A204.1 (cell line): ENCODE measurements around the gene RXYLT1.
"Not testable (repeated sequence)": the region's sequence is repeated elsewhere in the genome, so short reads cannot be mapped to it uniquely, and the experiment has no call there.

ENCODE experiments used
- FAIRE-seq: peaks from 2 replicates; lab custom pipeline; 2012; peaks lifted over from hg19 to GRCh38; lab: Jason Lieb, UNC

The RXYLT1 gene

DNA sequence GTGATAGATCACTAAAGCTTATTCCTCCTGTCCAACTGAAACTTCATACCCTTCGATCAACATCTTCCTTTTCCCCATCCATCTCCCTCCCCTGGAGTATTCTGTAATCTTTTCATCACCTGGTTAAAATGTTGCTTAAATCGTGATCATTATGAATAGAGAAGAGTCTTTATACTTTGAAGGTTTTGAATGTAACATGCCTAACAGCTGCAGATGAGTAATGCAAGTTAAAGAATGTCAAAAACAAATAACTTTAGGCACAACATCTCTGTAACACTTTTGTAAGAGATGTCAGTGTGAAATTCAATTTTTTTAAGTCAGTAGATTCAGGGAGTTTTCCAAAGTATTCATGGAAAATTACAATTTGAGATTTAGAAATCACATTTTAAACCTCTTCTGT lies 25.0 kb downstream of the RXYLT1 start:
- no peak for FAIRE-seq

DNA sequence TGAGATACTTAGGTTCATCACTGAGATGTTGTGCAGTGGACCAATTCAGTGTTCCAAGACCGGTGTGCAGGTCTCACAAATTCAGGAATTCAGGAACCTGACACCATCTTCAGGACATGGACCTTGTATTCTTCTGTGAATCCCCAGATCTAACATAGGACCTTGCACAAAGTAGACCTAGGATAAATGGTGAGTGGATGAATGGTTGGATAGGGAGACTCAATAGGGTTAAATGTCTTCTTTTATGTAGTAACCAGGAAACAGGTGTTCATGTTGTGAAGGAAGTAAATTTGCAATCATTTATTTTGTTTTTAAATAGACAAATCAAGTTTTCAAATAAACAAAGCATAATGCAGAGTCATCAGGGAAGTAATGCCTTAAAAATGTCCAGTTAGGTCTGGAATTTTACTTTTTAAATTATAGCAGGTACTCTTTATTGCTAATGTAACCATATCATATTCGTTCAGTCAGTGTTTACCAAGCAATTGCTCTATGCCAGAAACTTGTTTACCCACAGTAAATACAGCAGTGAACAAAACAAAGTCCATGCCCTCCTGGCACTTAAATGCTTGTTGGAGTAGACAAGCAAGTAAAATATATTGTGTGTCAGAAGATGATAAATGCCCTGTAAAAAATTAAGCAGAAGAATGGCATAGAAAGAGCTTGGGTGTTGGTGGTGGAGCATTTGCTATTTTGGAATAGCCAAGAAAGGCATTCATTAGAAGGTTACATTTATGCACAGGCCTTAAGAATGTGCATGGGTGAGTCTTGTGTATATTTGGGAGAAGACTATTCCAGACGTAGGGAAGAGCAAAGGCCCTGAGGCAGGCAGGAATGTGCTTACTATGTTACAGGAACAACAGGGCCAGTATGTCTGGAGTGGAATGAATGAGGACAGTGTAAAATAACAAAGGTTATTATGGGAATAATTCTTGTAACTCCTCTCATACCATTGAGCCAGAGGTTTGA lies 26.3 kb downstream of the RXYLT1 start:
- FAIRE-seq, result no peak

DNA sequence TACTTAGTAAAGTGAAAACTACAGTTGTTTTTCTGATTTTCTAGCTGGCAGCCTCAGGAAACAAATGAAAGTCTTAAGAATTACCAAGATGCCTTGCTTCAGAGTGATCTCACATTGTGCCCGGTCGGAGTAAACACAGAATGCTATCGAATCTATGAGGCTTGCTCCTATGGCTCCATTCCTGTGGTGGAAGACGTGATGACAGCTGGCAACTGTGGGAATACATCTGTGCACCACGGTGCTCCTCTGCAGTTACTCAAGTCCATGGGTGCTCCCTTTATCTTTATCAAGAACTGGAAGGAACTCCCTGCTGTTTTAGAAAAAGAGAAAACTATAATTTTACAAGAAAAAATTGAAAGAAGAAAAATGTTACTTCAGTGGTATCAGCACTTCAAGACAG lies 28.9 kb downstream of the RXYLT1 start:
- no peak for FAIRE-seq

DNA sequence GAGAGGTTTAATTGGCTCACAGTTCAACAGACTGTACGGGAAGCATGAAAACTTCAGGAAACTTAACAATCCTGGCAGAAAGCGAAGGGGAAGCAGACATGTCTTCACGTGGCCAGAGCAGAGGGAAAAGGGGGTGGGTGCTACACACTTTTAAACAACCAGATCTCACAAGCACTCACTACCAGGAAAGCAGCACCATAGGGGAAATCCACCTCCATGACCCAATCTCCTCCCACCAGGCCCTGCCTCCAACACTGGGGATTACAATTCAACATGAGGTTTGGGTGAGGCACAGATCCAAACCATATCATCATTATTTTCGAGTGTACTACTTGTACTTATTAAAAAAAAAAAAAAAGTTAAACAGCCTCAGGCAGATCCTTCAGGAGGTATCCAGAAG lies 29.9 kb downstream of the RXYLT1 start:
- no peak for FAIRE-seq

DNA sequence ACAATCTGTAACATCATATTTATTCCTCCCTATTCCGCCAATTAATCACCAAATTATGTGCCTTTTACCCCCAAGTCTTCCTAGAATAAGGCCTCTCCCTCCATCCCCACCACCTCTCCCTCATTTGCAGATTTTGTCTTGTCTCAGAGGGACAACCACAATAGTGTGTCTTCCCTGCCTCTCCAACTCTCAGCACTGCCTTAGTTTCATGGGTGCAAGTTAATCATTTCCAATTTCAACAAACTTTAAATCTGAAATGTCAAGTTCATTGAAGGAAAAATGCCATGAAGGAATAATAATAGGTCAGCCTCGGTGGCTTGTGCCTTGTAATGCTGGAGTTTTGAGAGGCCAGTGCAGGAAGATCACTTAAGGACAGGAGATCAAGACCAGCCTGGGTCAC lies 31.6 kb downstream of the RXYLT1 start:
- FAIRE-seq, result no peak

DNA sequence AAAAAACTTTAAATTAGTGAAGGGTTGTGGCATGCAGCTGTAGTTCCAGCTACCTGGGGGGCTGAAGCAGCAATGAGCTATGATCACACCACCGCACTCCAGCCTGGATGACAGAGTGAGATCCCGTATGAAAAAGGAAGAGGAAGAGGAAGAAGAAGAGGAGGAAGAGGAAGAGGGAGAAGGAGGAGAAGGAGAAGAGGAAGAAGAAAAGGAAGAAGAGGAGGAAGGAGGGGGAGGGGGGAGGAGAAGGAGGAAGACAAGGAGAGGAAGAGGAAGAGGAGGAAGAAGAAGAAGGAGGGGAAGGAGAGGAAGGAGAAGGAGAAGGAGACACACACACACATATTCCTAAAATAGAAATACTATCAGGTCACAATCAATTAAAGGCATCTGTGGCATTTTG lies 32.0 kb downstream of the RXYLT1 start:
- FAIRE-seq, result no peak

DNA sequence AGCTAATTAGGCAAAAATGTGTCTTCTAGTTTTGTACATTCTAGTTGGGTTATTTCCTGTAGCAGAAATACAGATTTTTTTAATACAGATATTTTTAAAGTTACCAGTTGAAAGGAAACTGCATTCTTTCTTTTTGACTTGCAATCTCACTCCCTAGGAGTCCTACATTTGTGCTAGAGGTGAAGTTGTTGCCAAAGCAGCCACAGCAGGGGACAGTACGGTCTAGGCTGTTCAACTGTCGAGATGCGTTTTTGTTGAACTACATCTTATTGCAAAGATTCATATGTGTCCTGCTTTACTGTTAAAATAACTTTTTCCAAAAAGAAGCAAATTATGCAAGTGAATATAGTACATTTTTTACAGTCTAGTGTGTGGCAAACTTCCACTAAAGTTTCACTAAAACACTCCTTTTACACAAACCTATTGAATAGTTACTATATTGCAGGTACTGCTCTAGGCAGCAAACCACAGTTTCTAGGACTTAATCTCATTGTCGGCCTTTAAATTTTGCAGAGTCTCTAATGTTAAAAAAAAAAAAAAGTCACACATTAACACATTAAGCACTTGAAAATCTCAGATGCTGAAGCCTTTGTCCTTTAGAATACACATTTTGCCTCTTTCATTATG lies 34.5 kb downstream of the RXYLT1 start:
- no peak for FAIRE-seq

DNA sequence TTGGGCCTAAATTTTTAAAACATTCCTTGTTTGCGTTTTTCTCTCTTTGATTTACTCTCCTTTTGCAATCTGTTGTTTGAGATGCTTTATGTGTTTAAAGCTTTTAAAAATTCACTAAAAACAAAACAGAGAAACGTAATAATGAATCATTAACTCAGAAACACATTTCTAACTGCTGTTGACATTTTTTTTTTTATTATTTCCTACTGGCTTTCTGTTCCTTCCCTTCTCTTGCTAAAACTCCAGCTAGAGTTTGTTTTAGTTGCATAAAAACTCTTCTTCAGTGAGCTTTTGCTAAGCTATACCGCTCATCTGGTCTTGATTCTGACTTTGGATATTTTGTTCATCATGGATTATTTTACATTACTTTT lies 35.8 kb downstream of the RXYLT1 start:
- FAIRE-seq, result no peak

DNA sequence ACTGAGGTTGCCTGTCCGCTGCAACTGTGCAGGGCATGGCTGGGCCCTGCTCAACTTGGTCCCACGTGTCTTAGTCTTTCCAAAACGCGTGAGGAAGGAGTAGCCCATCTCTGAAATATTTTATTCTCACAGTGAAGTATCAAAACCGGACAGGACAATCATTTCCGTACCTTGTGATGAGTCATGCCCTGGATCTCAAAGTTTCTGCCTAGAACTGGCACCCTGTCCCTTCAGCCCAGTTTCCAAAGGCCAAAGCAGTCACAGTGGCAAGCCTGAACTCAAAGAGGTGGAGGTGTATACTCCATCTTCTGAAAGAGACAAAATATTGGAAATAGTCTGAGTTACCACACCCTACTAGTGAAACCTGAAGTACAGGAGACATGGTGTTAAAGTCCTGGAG lies 36.3 kb downstream of the RXYLT1 start:
- no peak for FAIRE-seq

DNA sequence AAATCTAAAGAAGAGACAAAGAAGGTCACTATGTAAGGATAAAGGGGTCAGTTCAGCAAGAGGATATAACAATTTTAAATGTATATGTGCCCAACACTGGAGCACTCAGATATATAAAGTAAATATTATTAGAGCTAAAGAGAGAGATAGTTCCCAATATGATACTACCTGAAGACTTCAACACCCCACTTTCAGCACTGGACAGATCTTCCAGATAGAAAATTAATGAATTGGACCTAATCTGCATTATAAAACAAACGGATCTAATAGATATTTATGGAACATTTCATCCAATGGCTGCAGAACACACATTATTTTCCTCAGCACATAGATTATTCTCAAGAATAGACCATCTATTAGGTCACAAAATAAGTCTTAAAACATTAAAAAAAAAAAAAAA lies 40.7 kb downstream of the RXYLT1 start:
- no peak for FAIRE-seq

DNA sequence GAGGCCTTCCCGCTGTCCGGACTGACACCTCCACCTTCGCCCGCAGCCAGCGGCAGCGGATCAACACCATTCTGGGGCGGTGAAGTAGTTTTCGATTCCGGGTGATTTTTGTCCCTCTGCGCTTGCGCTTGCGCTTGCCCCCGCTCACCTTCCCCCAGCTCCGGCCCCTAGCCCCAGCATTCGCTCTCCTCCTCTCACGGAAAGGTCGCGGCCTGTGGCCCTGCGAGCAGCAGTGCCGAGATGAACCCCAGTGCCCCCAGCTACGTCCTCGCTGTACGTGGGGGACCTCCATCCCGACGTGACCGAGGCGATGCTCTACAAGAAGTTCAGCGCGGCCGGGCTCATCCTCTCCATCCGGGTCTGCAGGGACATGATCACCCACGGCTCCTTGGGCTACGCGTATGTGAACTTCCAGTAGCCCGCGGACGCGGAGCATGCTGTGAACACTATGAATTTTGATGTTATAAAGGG lies 42.1 kb downstream of the RXYLT1 start:
- FAIRE-seq, result no peak

DNA sequence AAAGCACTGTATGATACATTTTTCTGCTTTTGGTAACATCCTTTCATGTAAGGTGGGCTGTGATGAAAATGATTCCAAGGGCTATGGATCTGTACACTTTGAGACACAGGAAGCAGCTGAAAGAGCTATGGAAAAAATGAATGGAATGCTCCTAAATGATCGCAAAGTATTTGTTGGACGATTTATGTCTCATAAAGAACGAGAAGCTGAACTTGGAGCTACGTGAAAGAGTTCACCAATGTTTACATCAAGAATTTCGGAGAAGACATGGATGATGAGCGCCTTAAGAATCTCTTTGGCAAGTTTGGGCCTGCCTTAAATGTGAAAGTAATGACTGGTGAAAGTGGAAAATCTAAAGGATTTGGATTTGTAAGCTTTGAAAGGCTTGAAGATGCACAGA lies 42.6 kb downstream of the RXYLT1 start:
- FAIRE-seq, result no peak

DNA sequence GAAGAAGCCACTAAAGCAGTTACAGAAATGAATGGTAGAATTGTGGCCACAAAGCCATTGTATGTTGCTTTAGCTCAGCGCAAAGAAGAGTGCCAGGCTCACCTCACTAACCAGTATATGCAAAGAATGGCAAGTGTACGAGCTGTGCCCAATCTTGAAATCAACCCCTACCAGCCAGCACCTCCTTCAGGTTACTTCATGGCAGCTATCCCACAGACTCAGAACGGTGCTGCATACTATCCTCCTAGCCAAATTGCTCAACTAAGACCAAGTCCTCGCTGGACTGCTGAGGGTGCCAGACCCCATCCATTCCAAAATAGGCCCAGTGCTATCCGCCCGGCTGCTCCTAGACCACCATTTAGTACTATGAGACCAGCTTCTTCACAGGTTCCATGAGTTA lies 43.3 kb downstream of the RXYLT1 start:
- FAIRE-seq, result no peak

DNA sequence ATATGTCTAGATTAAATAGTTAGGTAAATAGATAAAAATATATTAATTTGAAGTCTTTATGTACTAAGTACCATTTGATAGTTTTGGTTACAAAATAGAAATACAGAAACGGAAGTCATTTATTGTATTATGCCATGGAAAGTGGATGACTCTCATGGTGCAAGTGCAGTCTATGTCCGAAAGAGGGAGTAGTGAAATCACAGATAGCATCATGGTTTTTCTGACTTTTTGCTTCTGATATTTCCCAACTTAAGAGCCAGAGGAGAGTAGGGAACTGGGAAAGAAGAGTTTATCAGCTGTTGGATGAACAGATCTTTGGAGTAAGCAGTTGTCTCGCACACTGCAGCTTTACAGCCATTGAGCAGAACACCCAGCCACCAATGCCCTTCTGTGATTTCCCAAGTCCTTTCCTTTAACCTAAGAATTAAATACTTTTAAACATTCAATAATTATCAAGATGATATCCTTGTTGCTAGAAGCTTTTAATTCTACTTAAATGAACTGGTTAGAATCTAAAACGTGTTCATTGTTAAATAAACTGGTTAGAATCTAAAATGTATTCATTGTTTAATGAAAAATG lies 46.4 kb downstream of the RXYLT1 start:
- FAIRE-seq, result peak; percentile 97

DNA sequence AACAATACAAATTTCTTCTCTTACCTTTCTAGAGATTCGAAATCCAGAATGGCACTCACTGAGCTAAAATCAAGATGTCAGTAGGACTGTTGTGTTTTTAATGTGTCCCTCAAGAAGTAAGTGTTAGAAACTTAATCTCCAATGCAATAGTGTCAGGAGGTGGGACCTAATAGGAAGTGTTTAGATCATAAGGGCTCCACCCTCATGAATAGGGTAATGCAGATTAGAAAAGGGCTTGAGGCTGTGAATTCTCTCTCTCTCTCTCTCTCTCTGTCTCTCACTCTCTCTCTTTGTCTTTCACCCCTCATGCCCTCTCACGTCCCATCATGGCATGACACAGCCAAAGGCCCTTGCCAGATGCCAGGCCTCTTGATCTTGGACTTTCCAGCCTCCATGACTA lies 49.2 kb downstream of the RXYLT1 start:
- FAIRE-seq, result no peak

DNA sequence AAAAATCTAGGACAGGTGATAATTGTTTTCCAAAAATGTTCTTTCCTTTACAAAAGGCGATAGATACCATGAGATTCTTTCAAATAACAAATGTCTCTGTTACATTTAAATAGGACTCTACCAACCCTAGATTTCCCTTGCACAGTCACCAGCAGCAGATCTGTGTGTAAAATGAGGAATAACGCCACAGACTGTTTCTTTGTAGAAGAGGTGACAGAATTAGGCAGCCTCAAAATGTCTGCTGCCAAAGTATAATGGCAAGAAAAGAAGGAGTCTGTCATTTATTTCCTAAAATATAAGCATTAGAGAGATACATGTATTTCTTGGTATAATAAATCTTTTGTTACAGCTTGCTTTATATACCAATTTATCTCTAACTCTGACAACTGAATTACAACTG lies 56.3 kb downstream of the RXYLT1 start:
- FAIRE-seq, result no peak

DNA sequence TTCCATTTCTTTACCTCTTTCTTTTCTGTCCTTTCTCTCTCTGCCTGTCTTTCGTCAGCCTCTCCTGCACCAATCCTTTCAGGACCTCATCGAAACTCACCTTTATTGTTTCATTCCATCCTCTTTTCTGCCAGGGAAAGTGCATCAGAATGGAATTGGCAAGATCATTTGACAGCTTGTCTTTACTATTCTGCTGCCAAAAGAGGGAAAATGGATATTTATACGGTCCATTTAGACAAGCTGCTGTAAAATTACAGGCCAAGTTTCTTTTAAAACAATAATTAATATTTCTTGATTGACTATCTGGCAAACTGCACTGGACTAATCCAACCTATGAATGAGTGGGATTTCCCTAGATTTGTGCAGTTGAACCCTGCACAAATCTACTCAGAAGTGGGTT lies 57.2 kb downstream of the RXYLT1 start:
- no peak for FAIRE-seq

DNA sequence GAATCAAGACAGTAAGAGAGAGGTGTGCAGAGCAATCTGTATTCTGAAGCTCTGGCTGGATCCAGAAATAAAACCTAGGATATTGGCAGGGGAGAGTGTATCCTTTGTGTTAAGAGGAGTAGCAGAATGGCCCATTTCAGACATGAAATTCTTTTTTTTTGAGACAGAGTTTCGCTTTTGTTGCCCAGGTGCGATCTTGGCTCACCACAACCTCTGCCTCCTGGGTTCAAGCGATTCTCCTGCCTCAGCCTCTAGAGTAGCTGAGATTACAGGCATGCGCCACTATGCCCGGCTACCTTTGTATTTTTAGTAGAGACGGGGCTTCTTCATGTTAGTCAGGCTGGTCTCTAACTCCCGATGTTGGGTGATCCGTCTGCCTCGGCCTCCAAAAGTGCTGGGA lies 58.7 kb downstream of the RXYLT1 start:
- FAIRE-seq, result no peak

DNA sequence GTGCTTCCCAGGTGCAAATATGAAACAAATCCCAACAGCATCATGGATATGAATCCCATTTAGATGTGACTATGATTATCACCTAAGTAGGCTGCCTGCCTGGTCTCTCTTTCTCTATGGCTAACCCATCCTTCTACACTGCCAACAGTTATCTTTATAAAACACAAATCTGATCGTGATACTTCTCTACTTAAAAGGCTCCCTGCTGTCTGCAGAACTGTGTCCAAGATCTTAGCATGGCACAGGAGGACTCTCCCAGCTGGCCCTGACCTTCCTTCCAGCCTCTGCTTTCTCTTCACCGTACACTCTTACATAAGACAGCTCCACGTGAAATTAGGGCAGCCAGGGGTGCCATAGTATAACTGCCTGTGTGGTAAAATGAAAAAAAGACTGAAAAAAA lies 61.3 kb downstream of the RXYLT1 start:
- FAIRE-seq, result no peak

DNA sequence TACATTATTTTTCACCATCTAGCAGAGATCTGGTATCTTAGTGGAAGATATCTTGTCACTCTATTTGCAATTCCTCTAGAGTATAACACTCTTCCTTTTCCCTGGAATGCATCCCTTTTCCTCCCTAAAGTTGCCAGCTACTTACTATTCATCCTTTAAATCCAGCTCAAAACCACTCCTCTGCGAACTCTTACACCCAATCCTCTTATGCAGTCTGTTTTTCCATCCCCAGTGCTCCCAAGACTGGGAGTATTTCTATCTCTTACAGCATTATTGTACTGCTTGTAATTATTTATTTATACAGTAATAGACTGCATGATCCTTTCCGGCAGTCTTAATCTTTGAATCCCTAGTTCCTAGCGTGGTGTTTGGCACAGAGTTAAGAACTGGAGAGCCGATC lies 61.9 kb downstream of the RXYLT1 start:
- FAIRE-seq, result no peak

DNA sequence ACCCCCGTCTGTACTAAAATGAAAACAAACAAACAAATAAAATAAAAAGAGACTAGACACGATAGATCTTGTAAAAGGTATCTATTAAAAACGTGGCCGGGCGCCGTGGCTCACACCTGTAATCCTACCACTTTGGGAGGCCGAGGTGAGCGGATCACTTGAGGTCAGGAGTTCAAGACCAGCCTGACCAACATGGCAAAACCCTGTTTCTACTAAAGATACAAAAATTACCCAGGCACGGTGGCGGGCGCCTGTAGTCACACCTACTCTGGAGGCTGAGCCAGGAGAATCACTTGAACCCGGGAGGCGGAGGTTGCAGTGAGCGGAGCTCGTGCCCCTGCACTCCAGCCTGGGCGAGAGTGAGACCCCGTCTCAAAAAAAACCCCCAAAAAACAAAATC lies 63.0 kb downstream of the RXYLT1 start:
- FAIRE-seq, result not testable (repeated sequence)

DNA sequence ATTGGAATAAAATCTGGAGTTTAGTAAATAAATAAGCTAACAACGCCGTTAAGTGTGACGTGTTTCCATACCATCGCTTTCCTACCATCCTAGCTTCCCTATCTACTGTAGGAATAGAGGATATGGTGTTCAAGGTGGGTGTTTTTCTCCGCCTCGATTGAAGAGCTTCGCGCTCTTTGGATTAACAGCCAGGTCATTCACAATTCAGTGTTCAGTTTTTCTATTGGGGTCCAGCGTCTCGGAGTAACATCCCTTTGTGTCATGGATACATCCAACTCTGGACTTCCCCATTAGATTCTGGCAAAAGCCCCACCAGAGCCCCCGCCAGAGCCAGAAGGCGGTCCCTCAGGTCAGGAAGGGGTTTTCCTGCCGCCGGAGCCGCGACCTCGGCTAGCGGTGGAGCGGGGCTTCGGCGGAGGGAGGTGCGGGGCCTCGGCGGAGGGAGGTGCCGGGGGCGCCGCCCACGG lies 63.6 kb downstream of the RXYLT1 start:
- no peak for FAIRE-seq

DNA sequence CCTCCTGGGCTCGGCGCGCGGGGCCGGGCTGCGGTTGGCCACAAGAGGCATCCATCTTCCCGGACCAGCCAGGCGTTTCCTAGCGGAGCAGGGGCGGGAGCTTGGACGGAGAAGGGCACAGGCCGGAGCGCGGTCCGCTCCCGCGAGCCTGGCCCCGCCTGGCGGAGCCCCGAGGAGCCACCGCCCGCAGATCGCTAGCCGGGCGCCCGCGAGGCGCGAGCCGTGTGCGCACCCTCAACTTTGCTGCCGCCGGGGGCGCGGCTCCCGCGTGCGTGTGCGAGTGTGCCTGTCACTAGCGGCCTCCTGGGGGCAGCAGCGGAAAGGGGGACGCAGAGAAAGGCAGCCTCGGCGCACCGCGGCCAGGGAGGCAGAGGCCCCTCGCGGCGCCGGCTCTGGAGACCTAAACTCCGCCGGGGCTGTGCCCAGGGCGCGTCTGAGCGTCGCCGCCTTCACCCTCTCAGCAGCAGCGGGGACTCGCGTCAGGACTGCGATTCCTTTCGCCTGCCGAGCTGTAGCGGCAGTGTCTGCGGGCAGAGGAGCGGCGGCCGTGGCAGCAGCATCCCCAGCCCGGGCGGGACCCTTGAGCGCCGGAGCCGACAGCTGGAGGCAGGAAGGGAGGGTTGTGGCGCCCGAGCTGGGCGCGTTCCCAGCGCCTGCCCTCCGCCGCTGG lies 64.1 kb downstream of the RXYLT1 start:
- FAIRE-seq, result no peak
